GM19438 (cell line): ENCODE measurements around the gene SERPINB1.
"Not testable (repeated sequence)": the region's sequence is repeated elsewhere in the genome, so short reads cannot be mapped to it uniquely, and the experiment has no call there.

Experiments used
- ATAC-seq: cut with Tn5 transposase; IDR thresholded peaks from one replicate; pipeline ENCODE4 v1.9.1; 2021; ENCODE audit warnings: low read depth; ENCODE audit not compliant: unreplicated experiment

SERPINB1 gene

DNA sequence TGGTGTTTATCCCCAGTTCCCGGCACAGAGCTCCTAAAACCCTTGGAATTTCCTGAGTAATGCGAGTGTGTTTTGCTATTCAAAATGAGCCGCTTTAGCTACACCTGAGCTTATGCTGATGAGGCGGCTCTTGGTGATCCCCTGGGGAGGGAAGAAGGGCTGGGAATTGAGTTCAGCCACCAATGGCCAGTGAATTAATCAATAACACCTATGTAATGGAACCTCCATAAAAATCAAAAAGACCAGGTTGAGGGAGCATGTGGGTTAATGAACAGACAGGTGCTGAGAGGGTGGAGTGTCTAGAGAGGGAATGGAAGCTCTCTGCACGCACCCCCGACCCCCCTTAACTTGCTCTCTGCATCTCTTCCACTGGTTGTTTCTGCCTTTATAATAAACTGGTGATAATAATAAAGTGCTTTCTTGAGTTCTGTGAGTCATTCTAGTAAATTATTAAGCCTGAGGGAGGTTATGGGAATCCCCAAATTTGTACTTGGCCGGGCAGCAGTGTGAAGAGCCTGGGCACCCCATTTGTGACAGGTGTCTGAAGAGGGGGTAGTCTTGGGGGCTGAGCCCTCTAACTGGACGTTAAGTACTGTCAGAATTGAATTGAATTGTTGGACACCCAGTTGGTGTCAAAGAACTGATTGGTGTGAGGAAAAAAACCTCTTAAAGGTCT, 24.6 kb upstream of the SERPINB1 start:
- ATAC-seq = peak; percentile 57

GRCh38 chr6:2865694-2866151, 24.1 kb upstream of the SERPINB1 start:
- ATAC-seq = no peak

GRCh38 chr6:2865270-2865669, 23.6 kb upstream of the SERPINB1 start:
- no peak for ATAC-seq

- no peak for ATAC-seq
Measured at GRCh38 chr6:2863901-2864300, 22.2 kb upstream of the SERPINB1 start.

GRCh38 chr6:2862712-2863181, 21.1 kb upstream of the SERPINB1 start:
- ATAC-seq = peak; percentile 45

GRCh38 chr6:2861822-2862164, 20.1 kb upstream of the SERPINB1 start:
- no peak for ATAC-seq

- no peak for ATAC-seq
Measured at GRCh38 chr6:2861060-2861821, 19.6 kb upstream of the SERPINB1 start.

- ATAC-seq = not testable (repeated sequence)
Measured at GRCh38 chr6:2860706-2861059, 19.0 kb upstream of the SERPINB1 start.

- ATAC-seq = not testable (repeated sequence)
Measured at GRCh38 chr6:2859798-2860705, 18.4 kb upstream of the SERPINB1 start.

- no peak for ATAC-seq
Measured at GRCh38 chr6:2859185-2859700, 17.6 kb upstream of the SERPINB1 start.

DNA sequence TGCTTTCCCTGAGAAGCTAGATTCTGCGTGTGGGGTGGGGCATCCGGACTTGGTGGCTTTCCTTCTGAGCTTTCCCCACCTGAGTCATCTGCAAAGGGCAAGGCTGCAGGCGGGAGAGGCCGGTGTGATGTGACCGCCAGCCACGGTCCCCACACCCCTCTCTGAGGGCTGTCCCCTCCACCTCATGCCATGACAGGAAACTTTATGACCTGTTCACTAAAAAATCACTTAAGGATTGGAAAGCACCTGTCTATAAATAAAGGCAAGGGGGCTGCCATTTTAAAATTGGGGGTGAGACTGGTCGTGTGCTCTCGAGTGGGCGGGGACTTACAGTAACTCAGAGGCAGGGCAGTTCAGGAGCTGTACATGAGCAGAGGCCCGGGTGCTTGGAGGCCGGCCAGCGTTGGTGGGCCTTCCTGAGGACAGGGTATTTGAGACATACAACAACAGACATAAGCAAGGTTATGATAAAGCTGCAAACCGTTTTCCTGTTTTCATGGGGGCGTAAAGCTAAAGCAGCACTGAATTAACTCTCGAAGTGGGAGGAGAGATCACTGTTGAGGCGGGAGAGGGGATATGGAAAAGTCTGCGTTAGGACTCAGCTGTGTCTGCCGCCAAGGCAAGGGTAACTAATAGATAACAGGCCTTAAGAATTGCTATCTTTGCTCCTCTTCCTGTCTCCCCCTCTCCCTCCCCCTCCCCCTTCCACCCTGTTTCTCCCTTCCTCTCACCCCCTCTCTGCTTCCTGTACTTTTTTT, 16.1 kb upstream of the SERPINB1 start:
- no peak for ATAC-seq

DNA sequence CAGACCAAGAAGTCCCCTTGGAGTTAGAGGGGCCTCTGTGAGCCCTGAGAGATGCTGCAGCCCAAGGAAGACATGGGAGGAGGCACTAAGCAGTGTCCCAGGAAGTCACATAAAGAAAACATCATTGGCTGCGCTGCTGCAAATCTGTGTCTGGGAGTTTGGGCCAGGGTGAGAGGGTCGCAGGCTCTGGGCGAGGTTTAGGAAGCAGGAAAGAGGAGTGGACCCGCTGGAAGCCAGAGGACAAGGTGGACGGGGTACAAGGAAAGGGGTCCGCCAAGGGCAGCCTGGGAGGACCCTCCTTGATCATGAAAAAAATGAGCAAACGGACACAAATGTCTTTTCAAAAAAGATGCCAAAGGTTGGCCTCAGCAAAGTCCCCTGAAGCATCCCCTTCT, 15.5 kb upstream of the SERPINB1 start:
- no peak for ATAC-seq

DNA sequence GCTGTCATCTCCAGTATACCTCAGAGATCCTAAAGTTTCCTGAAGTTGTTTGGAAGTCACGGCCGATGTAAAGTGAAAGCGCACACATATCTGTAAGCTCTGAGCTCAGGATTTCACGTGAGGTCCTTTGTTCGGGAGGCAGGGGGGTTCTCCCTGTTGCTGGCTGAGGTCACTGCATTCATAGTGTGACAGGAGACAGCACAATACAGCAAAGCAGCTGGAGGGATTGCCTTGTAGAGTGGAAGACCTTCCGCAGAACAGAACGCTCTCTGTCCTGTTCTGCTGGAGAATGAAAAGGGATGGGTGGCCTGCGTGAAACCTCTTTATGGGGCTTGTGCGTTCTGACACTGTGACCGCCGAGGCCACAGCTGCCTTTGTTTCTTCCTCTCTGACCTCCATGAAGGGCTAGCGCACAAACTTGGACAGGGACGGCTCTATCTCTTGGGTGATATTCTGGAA, 13.4 kb upstream of the SERPINB1 start:
- ATAC-seq = no peak

- ATAC-seq = no peak
Measured at GRCh38 chr6:2854396-2854982, 12.8 kb upstream of the SERPINB1 start.

DNA sequence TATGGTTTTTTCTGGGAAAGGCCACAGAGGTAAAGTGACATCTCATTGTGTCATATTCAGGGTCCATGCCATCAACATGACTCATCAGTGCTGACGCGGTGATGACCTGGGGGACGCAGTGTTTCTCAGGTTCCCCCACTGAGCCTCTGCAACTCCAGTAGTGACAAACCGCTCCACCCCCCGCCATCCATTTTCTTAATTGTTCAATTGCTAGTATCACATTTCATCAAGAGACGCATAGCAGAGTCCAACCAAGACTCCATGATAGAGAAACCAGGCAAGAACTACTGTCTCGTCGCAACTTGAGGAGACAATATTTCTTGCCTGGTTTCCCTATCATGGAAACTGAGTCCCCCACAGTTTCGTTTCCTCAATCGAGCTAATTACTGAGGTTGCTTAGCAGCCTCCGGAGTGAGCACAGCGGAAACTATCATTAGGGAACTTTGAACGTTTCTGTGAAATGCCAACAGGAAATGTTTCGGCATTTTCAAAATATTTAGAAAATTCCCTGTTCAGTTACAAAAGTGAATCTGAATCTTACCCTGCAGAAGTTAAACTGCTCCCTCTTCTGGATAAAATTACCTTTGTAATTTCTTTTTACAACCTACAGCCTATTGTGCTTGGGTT, 12.2 kb upstream of the SERPINB1 start:
- no peak for ATAC-seq

DNA sequence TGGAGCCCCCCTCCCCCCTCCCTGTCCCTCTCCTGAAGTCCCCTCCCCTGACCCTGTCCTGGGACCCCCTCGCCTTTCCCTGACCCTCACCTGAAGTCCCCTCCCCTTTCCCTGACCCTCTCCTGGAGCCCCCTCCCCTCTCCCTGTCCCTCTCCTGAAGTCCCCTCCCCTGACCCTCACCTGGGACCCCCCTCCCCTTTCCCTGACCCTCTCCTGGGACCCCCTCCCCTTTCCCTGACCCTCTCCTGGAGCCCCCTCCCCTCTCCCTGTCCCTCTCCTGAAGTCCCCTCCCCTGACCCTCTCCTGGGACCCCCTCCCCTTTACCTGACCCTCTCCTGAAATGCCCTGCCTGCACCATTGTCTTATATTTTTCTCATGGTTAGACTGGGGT, 11.7 kb upstream of the SERPINB1 start:
- not testable (repeated sequence) for ATAC-seq

DNA sequence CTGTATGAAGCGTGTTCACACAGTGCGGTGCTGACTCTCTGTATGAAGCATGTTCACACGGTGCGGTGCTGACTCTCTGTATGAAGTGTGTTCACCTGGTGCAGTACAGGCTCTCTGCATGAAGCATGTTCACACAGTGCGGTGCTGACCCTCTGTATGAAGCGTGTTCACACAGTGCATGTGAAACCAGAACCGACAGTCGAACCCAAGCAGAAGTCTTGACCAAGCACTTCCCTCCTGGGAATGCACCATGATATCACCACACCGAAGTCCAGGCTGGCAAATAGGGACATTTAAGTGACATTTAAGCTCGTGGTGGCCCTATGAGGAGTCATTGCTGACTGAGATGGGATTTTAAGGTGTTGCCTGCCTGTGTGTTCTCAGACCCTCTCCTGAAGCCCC, 11.3 kb upstream of the SERPINB1 start:
- ATAC-seq = no peak

GRCh38 chr6:2852514-2852855, 10.8 kb upstream of the SERPINB1 start:
- ATAC-seq = no peak

GRCh38 chr6:2851727-2852513, 10.3 kb upstream of the SERPINB1 start:
- ATAC-seq = no peak
